Left cardiac atrium (tissue), 4 donors: Measurements from ENCODE around the gene IL17RC. TPM values are rescaled to one million over a fixed set of nuclear protein-coding genes. Genes with fewer than 3 reads are reported as not detected.

Source experiments
- ATAC-seq, 2 donors: fragments of 200-7000 bp; cut with Tn5 transposase; one replicate each; pipeline ENCODE4 v1.9.1; 2020; ENCODE audit warnings: mild to moderate bottlenecking in 2 of 2, moderate library complexity in 2 of 2
- DNase-seq: peaks from one replicate; pipeline ENCODE4 v3.0.0-alpha.2; 2020
- intact Hi-C, 2 donors: fragments of 100-400 bp; cut with DNase I; formaldehyde crosslinking; loops; one replicate each; pipeline versions ENCODE4 v1.14.1 to v1.15.1; 2022 to 2023
- total RNA-seq, 2 donors: library from RNA; stranded (reverse); fragmentation: NEBNext Ultra II Directional; extraction: Animal tissue kit (Norgen Biotek cat#: 25700); gene quantifications; one replicate each; pipeline ENCODE4 v1.2.1, GENCODE V29; 2021
- donor health status: DM: no; HTN: yes; CAD: no.
- donor health status: DM: no; HTN: yes; CAD: no; lungs with severe emphysema.
- donor health status: DM: yes; HTN: yes; CAD: no.
- donor health status: Dilated cardiomyopathy.

IL17RC gene
- total RNA-seq, 2 donors from 2014 or later, result 33.2 to 34.6 TPM

- intact Hi-C loops, result no loop called here
- ATAC-seq (no peak), DNase-seq (no peak)
Observed at GRCh38 chr3:9911863-9912262, 5.0 kb upstream of the IL17RC start.

GRCh38 chr3:9912294-9912935 is 4.5 kb upstream of the IL17RC start:
- DNase-seq (no peak), ATAC-seq (no peak)

GRCh38 chr3:9913601-9914000 is 3.3 kb upstream of the IL17RC start:
- intact Hi-C loops, result no loop called here
- DNase-seq, result no peak

More at GRCh38 chr3:9912294-9912935, 4.5 kb upstream of the IL17RC start:
- intact Hi-C loops, result no loop called here

GRCh38 chr3:9914011-9914410 is 2.9 kb upstream of the IL17RC start:
- intact Hi-C loops, result no loop called here
- ATAC-seq (no peak), DNase-seq (no peak)

More at GRCh38 chr3:9913601-9914000, 3.3 kb upstream of the IL17RC start:
- ATAC-seq, result no peak

- intact Hi-C loops, result no loop called here
- peak in 1 of 2 donors; percentile 1 for ATAC-seq
- no peak for DNase-seq
Observed at GRCh38 chr3:9914559-9915253, 2.2 kb upstream of the IL17RC start.

- intact Hi-C loops, result no loop called here
- peak; percentile 63 to 73 for ATAC-seq
- DNase-seq, result peak; percentile 80
Observed at GRCh38 chr3:9915254-9916141, 1.4 kb upstream of the IL17RC start.

- ATAC-seq (no peak), DNase-seq (no peak)
- intact Hi-C loops, result no loop called here
Observed at GRCh38 chr3:9916346-9916733, 558 bp upstream of the IL17RC start.

- intact Hi-C loops, result no loop called here
- DNase-seq, result peak; percentile 31
- ATAC-seq, result no peak
Observed at GRCh38 chr3:9917820-9918219, 922 bp downstream of the IL17RC start.

- ATAC-seq (no peak), DNase-seq (no peak)
- intact Hi-C loops, result no loop called here
Observed at GRCh38 chr3:9918261-9919038, 1.6 kb downstream of the IL17RC start.

- no peak for ATAC-seq
- intact Hi-C loops, result no loop called here
Observed at GRCh38 chr3:9928158-9928557, 11.3 kb downstream of the IL17RC start.

GRCh38 chr3:9930804-9931418 is 14.0 kb downstream of the IL17RC start:
- intact Hi-C loops, result no loop called here
- DNase-seq (no peak), ATAC-seq (no peak)

More at GRCh38 chr3:9928158-9928557, 11.3 kb downstream of the IL17RC start:
- DNase-seq, result no peak

- intact Hi-C loops, result no loop called here
- ATAC-seq (no peak), DNase-seq (no peak)
Observed at GRCh38 chr3:9932535-9932842, 15.6 kb downstream of the IL17RC start.

GRCh38 chr3:9932843-9933560 is 16.1 kb downstream of the IL17RC start:
- intact Hi-C loops, result no loop called here
- DNase-seq (peak; percentile 90), ATAC-seq (peak; percentile 80 to 89)

- DNase-seq, result peak; percentile 94
- ATAC-seq, result peak; percentile 95 to 97
- intact Hi-C loops, result no loop called here
Observed at GRCh38 chr3:9933561-9934234, 16.8 kb downstream of the IL17RC start, which contains the start of gene CRELD1. TSS of gene CRELD1 (plus strand) at chr3:9933834. CDS start at chr3:9934439, 605 bp downstream.

GRCh38 chr3:9934235-9934621 is 17.3 kb downstream of the IL17RC start:
- DNase-seq (no peak), ATAC-seq (no peak)
- intact Hi-C loops, result no loop called here

- ATAC-seq (no peak), DNase-seq (no peak)
- intact Hi-C loops, result no loop called here
Observed at GRCh38 chr3:9934993-9935392, 18.1 kb downstream of the IL17RC start.

- intact Hi-C loops, result no loop called here
Observed at GRCh38 chr3:9935966-9936510, 19.1 kb downstream of the IL17RC start.

More at GRCh38 chr3:9935966-9936510, 19.1 kb downstream of the IL17RC start:
- ATAC-seq (no peak), DNase-seq (no peak)
